Fibroblast of skin of scalp (primary cell): ENCODE data around the gene NUDT8.
A peak's percentile ranks its signal among the peaks of the same experiment; 100 is the strongest.
"Not testable (repeated sequence)": the region's sequence is repeated elsewhere in the genome, so short reads cannot be mapped to it uniquely, and the experiment has no call there.

Experiments
- DNase-seq: peaks from one replicate; pipeline ENCODE4 v3.0.0-alpha.2; 2013

Gene NUDT8

GRCh38 chr11:67641338-67642172 lies 11.8 kb upstream of the NUDT8 start:
- DNase-seq, result no peak

- no peak for DNase-seq
These were observed 11.1 kb upstream of the NUDT8 start for GRCh38 chr11:67640758-67641337.

- peak; percentile 43 for DNase-seq
These were observed 10.5 kb upstream of the NUDT8 start for GRCh38 chr11:67640021-67640757.

GRCh38 chr11:67639438-67639859 lies 9.7 kb upstream of the NUDT8 start, which contains the start of gene TBX10:
TBX10 (minus strand) TSS chr11:67639763; CDS start chr11:67639472, 291 bp downstream.
- DNase-seq, result no peak

GRCh38 chr11:67638535-67639437 lies 9.0 kb upstream of the NUDT8 start:
- DNase-seq, result no peak

- not testable (repeated sequence) for DNase-seq
These were observed 7.7 kb upstream of the NUDT8 start for GRCh38 chr11:67637441-67637840.

GRCh38 chr11:67636962-67637361 lies 7.2 kb upstream of the NUDT8 start:
- DNase-seq, result no peak

- DNase-seq, result no peak
These were observed 5.4 kb upstream of the NUDT8 start for GRCh38 chr11:67635231-67635521.

- DNase-seq, result no peak
These were observed 4.9 kb upstream of the NUDT8 start for GRCh38 chr11:67634366-67635230.

GRCh38 chr11:67633758-67634365 lies 4.1 kb upstream of the NUDT8 start:
- no peak for DNase-seq

GRCh38 chr11:67632982-67633755 lies 3.4 kb upstream of the NUDT8 start:
- no peak for DNase-seq

- DNase-seq, result no peak
These were observed 2.6 kb upstream of the NUDT8 start for GRCh38 chr11:67632175-67632981.

GRCh38 chr11:67631853-67632174 lies 2.1 kb upstream of the NUDT8 start:
- no peak for DNase-seq

- DNase-seq, result no peak
These were observed 1.7 kb upstream of the NUDT8 start for GRCh38 chr11:67631411-67631810.

- no peak for DNase-seq
These were observed 1.2 kb upstream of the NUDT8 start for GRCh38 chr11:67630943-67631331.

GRCh38 chr11:67630228-67630942 lies 648 bp upstream of the NUDT8 start:
- peak; percentile 98 for DNase-seq

GRCh38 chr11:67628710-67629385 lies 889 bp downstream of the NUDT8 start:
- DNase-seq, result no peak
